OCI-LY7 (cell line): Measurements from ENCODE around the gene SLC5A9.

ENCODE experiments used
- CTCF ChIP-seq: fragments of 200-600 bp; sonication (generic); conservative IDR thresholded peaks from 2 replicates; pipeline ENCODE4 v1.5.1; 2014; ENCODE audit warnings: mild to moderate bottlenecking, antibody characterized with exemption, low read length, moderate library complexity, mixed read lengths
- EZH2phosphoT487 ChIP-seq: fragments of 200-600 bp; sonication (generic); IDR thresholded peaks from 2 replicates; pipeline ENCODE4 v1.6.1; 2018; ENCODE audit warnings: low read depth, borderline replicate concordance, mild to moderate bottlenecking, mixed run types, antibody characterized with exemption, low read length, moderate library complexity, mixed read lengths

GRCh38 chr1:48223366-48224240 is 1.1 kb downstream of the SLC5A9 start:
- TF ChIP-seq CTCF, result no peak
- TF ChIP-seq EZH2phosphoT487, result no peak
